M059J (cell line): Measurements from ENCODE around the gene H2BK1. TPM values are rescaled to one million over a fixed set of nuclear protein-coding genes. Genes with fewer than 3 reads are reported as not detected.

ENCODE experiments used
- DNase-seq: peaks from one replicate; pipeline ENCODE4 v3.0.0-alpha.2; 2012; ENCODE audit warnings: low read depth
- total RNA-seq: library from RNA; depleted of rRNA; stranded (reverse); fragments of >200 nt; shearing (Covaris generic); gene quantifications from 2 replicates; pipeline ENCODE4 v1.2.3, GENCODE V29; 2014

H2BK1 gene
- total RNA-seq, 1 experiment from 2014 or later, result not detected

- no peak for DNase-seq
Observed at GRCh38 chr7:151245360-151246101, 35.2 kb upstream of the H2BK1 start.

GRCh38 chr7:151244841-151245346 lies 34.6 kb upstream of the H2BK1 start:
- no peak for DNase-seq

- peak; percentile 47 for DNase-seq
Observed at GRCh38 chr7:151244196-151244840, 34.0 kb upstream of the H2BK1 start.

GRCh38 chr7:151243408-151244195 lies 33.3 kb upstream of the H2BK1 start:
- DNase-seq, result peak; percentile 34

- no peak for DNase-seq
Observed at GRCh38 chr7:151243045-151243349, 32.7 kb upstream of the H2BK1 start.

- DNase-seq, result peak; percentile 24
Observed at GRCh38 chr7:151242159-151243044, 32.1 kb upstream of the H2BK1 start.

- no peak for DNase-seq
Observed at GRCh38 chr7:151241755-151242096, 31.4 kb upstream of the H2BK1 start.

GRCh38 chr7:151240942-151241754 lies 30.9 kb upstream of the H2BK1 start:
- peak; percentile 17 for DNase-seq

GRCh38 chr7:151240536-151240935 lies 30.2 kb upstream of the H2BK1 start:
- no peak for DNase-seq

GRCh38 chr7:151239837-151240459 lies 29.7 kb upstream of the H2BK1 start:
- DNase-seq, result no peak

GRCh38 chr7:151238924-151239836 lies 28.9 kb upstream of the H2BK1 start:
- no peak for DNase-seq

- DNase-seq, result no peak
Observed at GRCh38 chr7:151238190-151238810, 28.0 kb upstream of the H2BK1 start.

GRCh38 chr7:151237244-151238189 lies 27.2 kb upstream of the H2BK1 start:
- no peak for DNase-seq

- DNase-seq, result no peak
Observed at GRCh38 chr7:151236406-151236805, 26.1 kb upstream of the H2BK1 start.

- DNase-seq, result no peak
Observed at GRCh38 chr7:151235091-151235787, 25.0 kb upstream of the H2BK1 start.

GRCh38 chr7:151233804-151234203 lies 23.5 kb upstream of the H2BK1 start:
- no peak for DNase-seq
